PC-3 (cell line): ENCODE measurements around the gene RASD2. TPM values are rescaled to one million over a fixed set of nuclear protein-coding genes. Genes with fewer than 3 reads are reported as not detected.

Source experiments
- ATAC-seq: fragments of 200-7000 bp; cut with Tn5 transposase; 2 replicates; pipeline ENCODE4 v1.9.1; 2020; ENCODE audit warnings: mild to moderate bottlenecking, moderate library complexity
- BruUV-seq: library from RNA; stranded (reverse); fragments of 400-500 nt; replicated peaks from 2 replicates; lab custom pipeline; 2021; lab: Mats Ljungman, UMichigan
- CTCF ChIA-PET: fragments of 300-600 bp; sonication (Branson Sonifier 250); formaldehyde crosslinking; loops from one replicate; lab custom pipeline; 2022; ENCODE audit warnings: antibody characterized with exemption; lab: Charles Lee
- POLR2A ChIA-PET: fragments of 300-600 bp; sonication (Branson Sonifier 250); formaldehyde crosslinking; loops from one replicate; lab custom pipeline; 2022; ENCODE audit warnings: antibody characterized with exemption; ENCODE audit not compliant: unreplicated experiment; lab: Charles Lee
- DNase-seq: peaks from one replicate; pipeline ENCODE4 v3.0.0-alpha.2; 2015
- H2AFZ ChIP-seq: fragments of 300-600 bp; sonication (generic); 2 replicates; pipeline ENCODE4 v1.6.0; 2016; ENCODE audit warnings: antibody characterized with exemption, low read length
- H3F3A ChIP-seq: fragments of 300-600 bp; sonication (generic); one replicate; pipeline ENCODE4 v1.6.0; 2017; ENCODE audit warnings: antibody characterized with exemption, low read length, control low read depth, mild to moderate bottlenecking; ENCODE audit not compliant: unreplicated experiment
- H3K27ac ChIP-seq: fragments of 300-600 bp; sonication (generic); 2 replicates; pipeline ENCODE4 v1.5.1; 2016; ENCODE audit warnings: mild to moderate bottlenecking, low read length
- H3K27me3 ChIP-seq: fragments of 300-600 bp; sonication (generic); 2 replicates; pipeline ENCODE4 v1.6.1; 2016; ENCODE audit warnings: low read length, mixed read lengths
- H3K36me3 ChIP-seq: fragments of 300-600 bp; sonication (generic); 2 replicates; pipeline ENCODE4 v1.6.1; 2016; ENCODE audit warnings: low read depth, mixed run types, low read length, mixed read lengths
- H3K4me1 ChIP-seq: fragments of 300-600 bp; sonication (generic); 2 replicates; pipeline ENCODE4 v1.5.1; 2016; ENCODE audit warnings: low read length; ENCODE audit not compliant: insufficient read depth
- H3K4me2 ChIP-seq: fragments of 300-600 bp; sonication (generic); 2 replicates; pipeline ENCODE4 v1.6.0; 2016; ENCODE audit warnings: low read length
- H3K4me3 ChIP-seq: fragments of 300-600 bp; sonication (generic); 2 replicates; pipeline ENCODE4 v1.5.1; 2016; ENCODE audit warnings: mild to moderate bottlenecking, low read length, mixed read lengths
- H3K79me2 ChIP-seq: fragments of 300-600 bp; sonication (generic); 2 replicates; pipeline ENCODE4 v1.6.1; 2017; ENCODE audit warnings: low read length, mixed read lengths
- H3K9ac ChIP-seq: fragments of 300-600 bp; sonication (generic); 2 replicates; pipeline ENCODE4 v1.6.0; 2016; ENCODE audit warnings: mild to moderate bottlenecking, low read length
- H3K9me2 ChIP-seq: fragments of 300-600 bp; sonication (generic); replicated peaks from 2 replicates; pipeline ENCODE4 v1.6.1; 2016; ENCODE audit warnings: mixed run types, low read length, mixed read lengths
- H3K9me3 ChIP-seq: fragments of 300-600 bp; sonication (generic); 2 replicates; pipeline ENCODE4 v1.6.1; 2016; ENCODE audit warnings: low read length, mixed read lengths
- H4K20me1 ChIP-seq: fragments of 300-600 bp; sonication (generic); 2 replicates; pipeline ENCODE4 v1.6.1; 2016; ENCODE audit warnings: low read length, mixed read lengths
- EZH2 ChIP-seq: fragments of 300-600 bp; sonication (generic); IDR thresholded peaks from one replicate; pipeline ENCODE4 v1.6.1; 2017; ENCODE audit warnings: antibody characterized with exemption, mild to moderate bottlenecking, low read length; ENCODE audit not compliant: unreplicated experiment
- EZH2phosphoT487 ChIP-seq: fragments of 300-600 bp; sonication (generic); IDR thresholded peaks from 2 replicates; pipeline ENCODE4 v1.6.1; 2018; ENCODE audit warnings: mild to moderate bottlenecking, antibody characterized with exemption, low read length, borderline replicate concordance
- intact Hi-C: fragments of 100-400 bp; cut with micrococcal nuclease; formaldehyde crosslinking; loops from 2 replicates; pipeline ENCODE4 v1.9.0; 2023
- total RNA-seq: library from RNA; depleted of rRNA; stranded (reverse); fragments of >200 nt; gene quantifications from 2 replicates; pipeline ENCODE4 v1.2.3, GENCODE V29; 2014
- TF ChIP-seq, protein P1 (sequence below): fragments of 300-600 bp; sonication (generic); conservative IDR thresholded peaks from 2 replicates; pipeline ENCODE4 v1.5.1; 2017; ENCODE audit warnings: antibody characterized with exemption, low read depth, mild to moderate bottlenecking, low read length

Gene RASD2
- total RNA-seq, 1 experiment from 2014 or later, result 0.07 TPM

DNA sequence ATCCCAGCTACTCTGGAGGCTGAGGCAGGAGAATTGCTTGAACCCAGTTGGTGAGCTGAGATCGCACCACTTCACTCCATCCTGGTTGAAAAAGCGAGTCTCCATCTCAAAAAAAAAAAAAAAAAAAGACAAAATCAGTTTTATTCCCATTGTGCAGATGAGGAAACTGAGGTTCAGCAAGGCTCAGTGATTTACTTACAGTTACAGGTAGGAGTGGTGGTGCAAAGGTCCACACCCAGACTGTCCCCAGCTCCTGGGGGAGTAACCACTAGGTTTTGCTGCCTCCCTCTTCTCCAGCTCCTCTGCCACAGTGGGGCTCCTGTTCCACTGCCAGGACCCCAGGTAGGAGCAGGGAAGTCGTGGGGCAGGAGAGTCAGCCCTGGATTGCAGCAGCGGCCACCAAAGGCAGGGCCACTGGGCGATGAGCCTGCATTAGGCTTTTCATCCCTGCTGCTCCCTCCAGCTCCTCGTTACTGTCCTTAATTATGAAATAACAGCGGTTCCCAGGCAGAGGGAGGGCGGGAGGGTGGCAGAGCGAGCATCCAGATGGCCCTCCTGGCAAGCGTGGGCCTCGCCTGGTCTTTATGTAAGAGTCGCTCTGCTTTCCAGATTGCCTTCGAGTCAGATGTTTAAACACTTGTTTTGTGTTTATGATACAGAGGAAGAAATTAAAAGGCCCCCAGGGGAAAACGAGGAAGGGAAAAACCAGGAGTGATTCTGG is 15.5 kb upstream of the RASD2 start:
- TF ChIP-seq EZH2phosphoT487 (no peak), EZH2 (no peak)
- TF ChIP-seq, protein P1, sequence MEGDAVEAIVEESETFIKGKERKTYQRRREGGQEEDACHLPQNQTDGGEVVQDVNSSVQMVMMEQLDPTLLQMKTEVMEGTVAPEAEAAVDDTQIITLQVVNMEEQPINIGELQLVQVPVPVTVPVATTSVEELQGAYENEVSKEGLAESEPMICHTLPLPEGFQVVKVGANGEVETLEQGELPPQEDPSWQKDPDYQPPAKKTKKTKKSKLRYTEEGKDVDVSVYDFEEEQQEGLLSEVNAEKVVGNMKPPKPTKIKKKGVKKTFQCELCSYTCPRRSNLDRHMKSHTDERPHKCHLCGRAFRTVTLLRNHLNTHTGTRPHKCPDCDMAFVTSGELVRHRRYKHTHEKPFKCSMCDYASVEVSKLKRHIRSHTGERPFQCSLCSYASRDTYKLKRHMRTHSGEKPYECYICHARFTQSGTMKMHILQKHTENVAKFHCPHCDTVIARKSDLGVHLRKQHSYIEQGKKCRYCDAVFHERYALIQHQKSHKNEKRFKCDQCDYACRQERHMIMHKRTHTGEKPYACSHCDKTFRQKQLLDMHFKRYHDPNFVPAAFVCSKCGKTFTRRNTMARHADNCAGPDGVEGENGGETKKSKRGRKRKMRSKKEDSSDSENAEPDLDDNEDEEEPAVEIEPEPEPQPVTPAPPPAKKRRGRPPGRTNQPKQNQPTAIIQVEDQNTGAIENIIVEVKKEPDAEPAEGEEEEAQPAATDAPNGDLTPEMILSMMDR, result no peak
- no peaks in the 10 kb centered on the region for H3F3A ChIP-seq
- H3K4me2 ChIP-seq, result no peak overlapping the region
- H2AFZ ChIP-seq, result no peak overlapping the region
- intact Hi-C loops, result no loop called here
- H3K4me1 ChIP-seq, result no peaks in the 10 kb centered on the region
- H4K20me1 ChIP-seq, result no peaks in the 10 kb centered on the region
- DNase-seq (no peak), ATAC-seq (no peak)
- no peaks in the 10 kb centered on the region for H3K27me3 ChIP-seq
- H3K4me3 ChIP-seq, result no peak overlapping the region
- no peak overlapping the region for H3K9ac ChIP-seq
- POLR2A ChIA-PET, result no interaction called here
- BruUV-seq, result no TSS peak
- H3K79me2 ChIP-seq, result no peaks in the 10 kb centered on the region
- H3K9me3 ChIP-seq, result no peaks in the 10 kb centered on the region
- no peaks in the 10 kb centered on the region for H3K9me2 ChIP-seq
- no peak overlapping the region for H3K27ac ChIP-seq
- H3K36me3 ChIP-seq, result no peaks in the 10 kb centered on the region
- CTCF ChIA-PET, result no interaction called here

DNA sequence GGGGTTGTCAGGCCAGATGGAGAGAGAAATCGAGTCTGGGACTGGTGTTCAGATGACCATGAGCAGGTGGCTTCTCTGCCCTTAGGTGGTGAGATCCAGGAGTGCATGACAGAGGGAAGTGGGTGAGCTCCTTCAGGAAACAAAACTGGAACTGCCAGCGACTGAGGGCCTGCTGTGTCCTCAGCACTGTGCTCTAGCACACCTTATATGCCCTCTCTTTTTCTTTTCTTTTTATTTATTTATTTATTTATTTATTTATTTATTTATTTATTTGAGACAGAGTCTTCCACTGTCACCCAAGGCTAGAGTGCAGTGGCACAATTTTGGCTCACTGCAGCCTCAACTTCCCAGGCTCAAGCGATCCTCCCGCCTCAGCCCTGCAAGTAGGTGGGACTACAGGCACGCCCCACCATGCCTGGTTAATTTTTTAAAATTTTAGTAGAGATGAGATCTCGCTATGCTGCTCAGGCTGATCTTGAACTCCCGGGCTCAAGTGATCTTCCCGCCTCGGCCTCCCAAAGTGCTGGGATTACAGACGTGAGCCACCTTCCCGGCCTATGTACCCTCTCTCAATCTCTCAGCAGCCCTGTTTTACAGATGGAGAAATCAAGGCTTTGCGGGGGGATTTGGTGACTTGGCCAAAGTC is 14.8 kb upstream of the RASD2 start:
- Histone ChIP-seq H3K4me3 (no peak overlapping the region), H3K4me1 (no peaks in the 10 kb centered on the region), H3K9me3 (no peaks in the 10 kb centered on the region), H3F3A (no peaks in the 10 kb centered on the region), H3K36me3 (no peaks in the 10 kb centered on the region), H3K27ac (no peak overlapping the region), H3K4me2 (no peak overlapping the region), H2AFZ (no peak overlapping the region), H3K9ac (no peak overlapping the region), H3K27me3 (no peaks in the 10 kb centered on the region), H4K20me1 (no peaks in the 10 kb centered on the region), H3K9me2 (no peaks in the 10 kb centered on the region), H3K79me2 (no peaks in the 10 kb centered on the region)
- BruUV-seq, result no TSS peak
- ChIA-PET POLR2A (no interaction called here), CTCF (no interaction called here)
- no peak for DNase-seq
- intact Hi-C loops, result no loop called here
- ATAC-seq, result no peak
- no peak for TF ChIP-seq EZH2phosphoT487
- no peak for TF ChIP-seq EZH2
- TF ChIP-seq, protein P1, result no peak

DNA sequence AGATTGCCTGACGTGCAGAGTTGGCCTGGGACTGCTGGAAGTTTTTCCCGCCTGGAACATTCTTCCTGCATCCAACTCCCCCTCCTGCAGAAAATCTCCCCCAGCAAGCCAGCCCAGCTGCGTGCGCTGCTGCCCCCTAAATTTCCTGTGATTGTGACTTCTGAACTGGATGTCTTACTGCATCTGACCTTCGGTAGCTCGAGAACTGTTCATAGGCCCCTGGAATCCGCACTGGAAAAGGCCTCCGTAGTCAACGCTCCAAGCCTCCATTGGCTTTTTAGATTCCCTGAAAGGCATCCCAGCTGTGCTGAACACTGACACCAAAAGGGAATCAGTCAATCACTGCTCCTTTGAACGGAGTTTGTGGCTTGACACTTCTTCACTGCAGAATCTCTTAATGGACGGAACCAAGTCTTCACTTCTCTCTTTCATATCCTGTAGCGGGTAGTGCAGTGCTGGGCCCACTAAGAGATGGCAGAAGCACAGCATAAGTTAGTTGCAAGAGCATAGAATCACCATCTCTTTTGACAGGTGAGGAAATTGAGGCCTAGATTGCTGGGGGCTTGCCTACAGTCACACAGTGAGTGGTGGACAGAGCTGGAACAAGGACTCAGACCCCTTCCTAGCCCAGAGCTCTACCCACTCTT is 14.2 kb upstream of the RASD2 start:
- H2AFZ ChIP-seq, result no peak overlapping the region
- no peaks in the 10 kb centered on the region for H4K20me1 ChIP-seq
- no peaks in the 10 kb centered on the region for H3K9me3 ChIP-seq
- TF ChIP-seq EZH2phosphoT487, result no peak
- TF ChIP-seq EZH2, result no peak
- TF ChIP-seq, protein P1, result no peak
- no peaks in the 10 kb centered on the region for H3K4me1 ChIP-seq
- no peak overlapping the region for H3K4me3 ChIP-seq
- POLR2A ChIA-PET, result no interaction called here
- no peak overlapping the region for H3K27ac ChIP-seq
- no peaks in the 10 kb centered on the region for H3K9me2 ChIP-seq
- no peaks in the 10 kb centered on the region for H3K79me2 ChIP-seq
- H3F3A ChIP-seq, result no peaks in the 10 kb centered on the region
- H3K9ac ChIP-seq, result no peak overlapping the region
- DNase-seq (no peak), ATAC-seq (no peak)
- CTCF ChIA-PET, result no interaction called here
- intact Hi-C loops, result no loop called here
- no peaks in the 10 kb centered on the region for H3K27me3 ChIP-seq
- no peak overlapping the region for H3K4me2 ChIP-seq
- no peaks in the 10 kb centered on the region for H3K36me3 ChIP-seq
- BruUV-seq, result no TSS peak
